ENCODE measurements around the gene KCNH1.

KCNH1 gene

GRCh38 chr1:210715072-210715471, 418.9 kb downstream of the KCNH1 start:
- DNase-seq (ENCODE audit: low read depth in 2 of 2), result no peak

GRCh38 chr1:210711825-210712612, 421.9 kb downstream of the KCNH1 start:
- no peak for DNase-seq (ENCODE audit: low read depth in 2 of 2)

- no peak for DNase-seq (ENCODE audit: low read depth in 2 of 2)
Observed at GRCh38 chr1:210709701-210710100, 424.2 kb downstream of the KCNH1 start.

- no peak for DNase-seq (ENCODE audit: low read depth in 2 of 2)
Observed at GRCh38 chr1:210707300-210708240, 426.4 kb downstream of the KCNH1 start.

GRCh38 chr1:210706246-210706645, 427.7 kb downstream of the KCNH1 start:
- DNase-seq (ENCODE audit: low read depth in 2 of 2), result no peak

GRCh38 chr1:210705086-210705485, 428.9 kb downstream of the KCNH1 start:
- DNase-seq (ENCODE audit: low read depth in 2 of 2), result no peak

GRCh38 chr1:210703593-210703992, 430.4 kb downstream of the KCNH1 start:
- DNase-seq (ENCODE audit: low read depth in 2 of 2), result no peak

GRCh38 chr1:210702506-210702905, 431.4 kb downstream of the KCNH1 start:
- no peak for DNase-seq (ENCODE audit: low read depth in 2 of 2)

GRCh38 chr1:210700511-210700910, 433.4 kb downstream of the KCNH1 start:
- no peak for DNase-seq (ENCODE audit: low read depth in 2 of 2)

- DNase-seq (ENCODE audit: low read depth in 2 of 2), result no peak
Observed at GRCh38 chr1:210700083-210700482, 433.9 kb downstream of the KCNH1 start.

GRCh38 chr1:210698661-210699060, 435.3 kb downstream of the KCNH1 start:
- DNase-seq (ENCODE audit: low read depth in 2 of 2), result no peak

- DNase-seq (ENCODE audit: low read depth in 2 of 2), result no peak
Observed at GRCh38 chr1:210697185-210697584, 436.8 kb downstream of the KCNH1 start.

- no peak for DNase-seq (ENCODE audit: low read depth in 2 of 2)
Observed at GRCh38 chr1:210696709-210697108, 437.2 kb downstream of the KCNH1 start.

GRCh38 chr1:210695026-210695425, 438.9 kb downstream of the KCNH1 start:
- DNase-seq (ENCODE audit: low read depth in 2 of 2), result no peak

- DNase-seq (ENCODE audit: low read depth in 2 of 2), result no peak
Observed at GRCh38 chr1:210692796-210693195, 441.2 kb downstream of the KCNH1 start.

- DNase-seq (ENCODE audit: low read depth in 2 of 2), result no peak
Observed at GRCh38 chr1:210691039-210691610, 442.8 kb downstream of the KCNH1 start.

- no peak for DNase-seq (ENCODE audit: low read depth in 2 of 2)
Observed at GRCh38 chr1:210690236-210690635, 443.7 kb downstream of the KCNH1 start.

GRCh38 chr1:210689826-210690225, 444.1 kb downstream of the KCNH1 start:
- DNase-seq (ENCODE audit: low read depth in 2 of 2), result no peak

- no peak for DNase-seq (ENCODE audit: low read depth in 2 of 2)
Observed at GRCh38 chr1:210688512-210689234, 445.3 kb downstream of the KCNH1 start.

- DNase-seq (ENCODE audit: low read depth in 2 of 2), result no peak
Observed at GRCh38 chr1:210687582-210688279, 446.2 kb downstream of the KCNH1 start.

- no peak for DNase-seq (ENCODE audit: low read depth in 2 of 2)
Observed at GRCh38 chr1:210686841-210687240, 447.1 kb downstream of the KCNH1 start.
